GM19397 (cell line): ENCODE results near the gene NFAM1.

Experiments used
- ATAC-seq: cut with Tn5 transposase; IDR thresholded peaks from one replicate; pipeline ENCODE4 v1.9.1; 2021; ENCODE audit warnings: mild to moderate bottlenecking, moderate library complexity; ENCODE audit not compliant: unreplicated experiment

Gene NFAM1

DNA sequence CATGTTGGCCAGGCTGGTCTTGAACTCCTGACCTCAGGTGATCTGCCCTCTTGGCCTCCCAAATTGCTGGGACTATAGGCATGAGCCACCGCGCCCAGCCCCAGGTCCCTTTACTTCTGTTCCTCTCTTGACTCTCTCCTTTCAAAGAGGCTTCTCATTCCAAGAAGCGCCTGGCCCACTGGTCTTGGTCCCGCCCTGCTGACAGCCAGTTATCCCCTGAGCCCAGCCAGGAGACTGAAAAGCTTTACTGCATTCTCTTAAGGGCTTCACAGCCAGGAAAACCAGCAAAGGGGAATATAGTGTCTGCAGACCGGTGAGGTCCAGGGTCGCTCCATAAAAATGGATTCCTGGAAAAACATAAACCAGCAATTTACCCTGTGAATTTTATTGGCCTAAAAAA, 68.3 kb downstream of the NFAM1 start:
- no peak for ATAC-seq

DNA sequence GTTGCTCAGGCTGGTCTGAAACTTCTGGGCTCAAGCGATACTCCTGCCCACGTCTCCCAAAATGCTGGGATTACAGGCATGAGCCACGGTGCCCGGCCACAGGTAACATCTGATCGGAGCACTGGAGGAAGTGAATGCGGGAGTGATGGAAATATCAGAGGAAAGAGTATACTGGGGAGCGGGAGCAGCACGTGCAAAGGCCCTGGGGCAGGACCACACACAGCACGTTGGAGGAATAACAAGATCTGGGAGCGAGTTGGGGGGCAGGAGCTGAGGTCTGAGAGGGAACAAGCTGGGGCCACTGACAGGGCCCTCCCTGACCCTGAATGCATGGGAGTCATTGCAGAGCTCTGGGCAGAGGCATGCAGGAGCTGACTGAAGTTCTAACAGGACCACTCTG, 70.7 kb downstream of the NFAM1 start:
- ATAC-seq: no peak

DNA sequence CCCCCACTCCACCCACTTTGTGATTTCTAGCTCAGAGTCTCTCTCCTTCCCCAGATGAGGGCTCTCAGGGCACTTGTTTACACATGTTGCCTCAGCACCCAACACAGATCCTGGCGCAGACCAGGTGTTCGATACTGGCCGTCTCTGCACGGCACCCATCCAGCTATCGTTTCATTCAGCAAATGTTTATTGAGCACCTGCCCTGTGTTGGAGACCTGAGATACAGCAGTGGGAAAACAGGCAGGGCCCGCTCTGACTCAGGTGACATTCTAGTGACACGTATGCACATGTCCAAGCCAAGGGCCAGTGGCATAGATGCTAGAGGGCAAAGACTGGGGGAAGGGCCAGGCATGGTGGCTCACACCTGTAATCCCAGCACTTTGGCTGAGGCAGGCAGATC, 71.9 kb downstream of the NFAM1 start:
- ATAC-seq: no peak

DNA sequence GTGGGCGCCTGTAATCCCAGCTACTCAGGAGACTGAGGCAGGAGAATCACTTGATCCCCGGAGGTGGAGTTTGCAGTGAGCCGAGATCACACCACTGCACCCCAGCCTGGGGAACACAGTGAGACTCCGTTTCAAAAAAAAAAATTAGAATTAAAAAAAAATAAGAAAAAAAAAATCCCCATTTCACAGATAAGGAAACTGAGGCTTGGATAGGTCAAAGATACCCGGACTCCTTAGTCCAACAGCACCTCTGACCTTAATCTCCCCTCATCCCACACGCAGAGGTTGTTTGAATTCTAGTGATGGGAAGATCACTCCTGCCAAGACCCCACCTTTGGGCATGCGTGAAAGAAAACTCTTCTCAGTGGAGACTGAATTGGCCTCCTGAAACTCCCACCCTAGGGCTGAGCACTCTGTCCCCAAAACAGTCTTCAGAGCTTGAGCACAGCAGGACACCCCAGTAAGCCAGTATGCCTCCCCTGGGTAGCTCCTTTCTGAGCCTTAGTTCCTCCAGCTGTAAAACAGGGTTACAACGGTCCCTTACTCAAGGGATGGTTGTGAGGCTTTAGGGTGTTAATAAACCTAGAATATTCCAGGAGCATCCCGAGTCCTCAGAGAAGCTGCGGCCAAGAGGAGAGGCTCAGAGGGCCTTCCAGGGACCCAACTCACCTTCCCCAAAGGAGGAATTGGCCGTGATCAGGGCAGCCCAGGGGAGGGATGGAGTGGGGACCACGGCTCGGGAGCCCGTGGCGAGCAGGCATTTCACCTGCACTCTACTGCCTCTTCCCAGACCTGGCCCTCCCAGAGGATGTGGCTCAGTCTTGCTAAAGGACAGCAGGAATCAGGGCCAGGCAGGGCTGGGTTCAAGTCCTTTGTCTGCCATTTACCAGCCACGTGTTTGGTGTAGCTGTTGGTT, 73.3 kb downstream of the NFAM1 start:
- no peak for ATAC-seq

DNA sequence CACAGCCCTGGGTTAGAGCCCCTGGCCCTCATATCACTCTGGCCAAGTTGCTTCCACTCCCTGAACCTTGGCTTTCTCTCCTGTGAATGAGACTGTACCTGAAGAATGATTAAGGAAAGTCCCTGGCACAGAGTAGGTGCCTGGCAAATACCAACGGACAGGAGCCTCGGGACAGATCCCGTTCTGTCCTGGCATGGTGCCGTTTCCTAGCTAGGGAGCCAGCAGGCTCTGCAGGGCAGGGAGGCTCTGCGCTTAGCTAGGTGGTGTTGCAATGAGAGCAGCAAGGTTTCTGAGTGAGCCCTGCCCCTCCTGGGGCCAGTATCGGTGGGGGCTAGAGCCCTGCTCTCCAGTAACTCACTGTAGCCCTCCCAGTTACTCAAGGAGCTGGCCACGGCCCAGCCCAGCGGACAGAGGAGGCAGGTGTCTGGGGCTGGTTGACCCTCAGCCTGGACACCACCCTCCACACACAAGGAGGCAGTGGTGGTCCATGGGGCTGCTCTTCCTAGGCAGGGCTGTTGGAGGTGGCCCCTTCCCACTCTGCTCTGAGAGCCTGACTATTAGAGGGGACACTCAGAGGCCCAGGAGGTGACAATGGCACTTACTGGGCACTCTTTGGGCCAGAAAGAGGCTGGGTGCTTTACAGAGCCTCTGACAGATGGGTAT, 74.4 kb downstream of the NFAM1 start:
- no peak for ATAC-seq

DNA sequence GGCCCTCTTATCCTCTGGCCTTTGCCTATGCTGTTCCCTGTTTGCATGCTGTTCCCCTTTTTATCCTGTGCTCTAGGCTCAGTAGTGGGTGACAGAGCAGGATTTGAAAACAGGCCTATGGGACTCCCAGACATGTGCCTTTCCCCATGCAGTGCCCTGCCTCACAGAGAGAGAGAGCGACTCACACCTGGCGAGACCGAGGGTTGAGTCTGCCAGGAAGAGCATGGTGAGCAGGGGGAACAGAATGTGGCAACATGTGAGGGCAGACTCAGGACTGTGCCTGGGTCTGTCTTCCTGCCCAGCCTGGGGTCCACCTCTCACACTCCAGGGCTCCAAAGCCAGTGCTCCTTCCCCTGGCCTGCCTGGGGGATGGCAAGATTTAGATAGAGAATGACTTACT, 75.0 kb downstream of the NFAM1 start:
- no peak for ATAC-seq

DNA sequence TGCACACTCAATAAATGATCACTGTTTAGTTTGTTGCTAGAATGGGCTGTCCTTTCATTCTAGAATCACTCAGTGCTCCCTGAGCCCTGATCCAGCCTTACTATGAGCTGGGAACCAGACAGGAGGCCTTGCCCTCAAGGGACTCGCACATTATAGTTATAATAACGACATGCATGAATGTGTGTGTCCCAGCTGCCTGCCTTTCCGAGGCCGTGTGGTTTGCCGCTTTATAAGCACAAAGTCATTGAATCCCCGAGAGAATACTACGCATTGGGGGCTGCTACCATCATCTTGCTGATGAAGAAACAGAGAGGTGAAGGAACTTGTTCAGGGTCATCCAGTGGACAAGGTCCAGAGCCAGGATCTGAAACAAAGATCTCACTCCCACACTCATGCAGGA, 75.7 kb downstream of the NFAM1 start:
- no peak for ATAC-seq

DNA sequence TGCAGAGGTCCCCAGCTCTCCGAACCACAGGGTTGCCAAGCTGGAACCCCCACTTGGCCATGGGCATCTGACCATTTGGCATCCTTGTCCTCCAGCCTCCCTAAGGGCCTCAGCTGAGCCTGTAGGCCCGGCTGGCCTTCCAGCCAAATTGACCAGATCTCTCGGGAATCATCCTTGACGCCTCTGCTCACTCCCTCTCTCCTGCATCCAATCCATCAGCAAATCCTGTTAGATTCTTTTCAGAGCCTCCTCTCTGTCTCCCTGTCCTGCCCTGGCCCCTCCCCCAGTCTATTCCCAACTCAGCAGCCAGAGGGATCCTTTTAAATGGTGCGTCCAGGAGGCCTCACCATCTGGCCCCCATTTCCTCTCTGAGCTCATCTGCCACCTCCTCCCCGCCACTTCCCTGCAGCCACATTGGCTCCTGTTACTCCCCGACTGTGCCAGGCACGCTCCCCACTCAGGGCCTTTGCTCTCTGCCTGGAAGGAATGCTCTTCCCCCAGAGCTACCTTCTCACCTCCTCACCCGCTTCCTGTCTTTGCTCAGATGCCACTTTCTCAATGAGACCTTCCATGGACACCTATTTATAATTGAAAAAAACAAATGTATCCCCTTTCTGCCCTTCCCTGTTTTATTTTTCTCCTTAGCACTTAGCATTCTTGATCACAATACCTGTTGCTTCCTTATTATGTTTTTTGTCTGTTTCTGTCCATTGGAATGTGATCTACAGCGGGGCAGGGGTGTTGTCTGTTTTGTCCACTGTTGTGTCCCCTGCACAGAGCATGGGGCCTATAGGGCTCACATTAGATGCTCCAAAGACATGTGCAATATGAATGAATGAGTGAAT, 78.1 kb downstream of the NFAM1 start:
- no peak for ATAC-seq

DNA sequence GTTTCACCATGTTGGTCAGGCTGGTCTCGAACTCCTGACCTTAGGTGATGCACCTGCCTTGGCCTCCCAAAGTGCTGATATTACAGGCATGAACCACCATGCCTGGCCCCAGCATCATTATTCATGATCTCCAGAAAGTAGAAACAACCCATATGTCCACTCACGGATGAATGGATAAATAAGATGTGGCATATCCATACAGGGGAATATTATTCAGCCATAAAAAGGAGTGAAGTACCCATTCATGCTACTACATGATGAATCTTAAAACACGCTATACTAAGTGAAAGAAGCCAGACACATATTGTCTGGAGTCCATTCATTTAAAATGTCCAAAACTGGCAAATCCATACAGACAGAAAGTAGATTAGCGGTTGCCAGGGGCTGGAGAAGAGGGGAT, 81.8 kb downstream of the NFAM1 start:
- no peak for ATAC-seq

DNA sequence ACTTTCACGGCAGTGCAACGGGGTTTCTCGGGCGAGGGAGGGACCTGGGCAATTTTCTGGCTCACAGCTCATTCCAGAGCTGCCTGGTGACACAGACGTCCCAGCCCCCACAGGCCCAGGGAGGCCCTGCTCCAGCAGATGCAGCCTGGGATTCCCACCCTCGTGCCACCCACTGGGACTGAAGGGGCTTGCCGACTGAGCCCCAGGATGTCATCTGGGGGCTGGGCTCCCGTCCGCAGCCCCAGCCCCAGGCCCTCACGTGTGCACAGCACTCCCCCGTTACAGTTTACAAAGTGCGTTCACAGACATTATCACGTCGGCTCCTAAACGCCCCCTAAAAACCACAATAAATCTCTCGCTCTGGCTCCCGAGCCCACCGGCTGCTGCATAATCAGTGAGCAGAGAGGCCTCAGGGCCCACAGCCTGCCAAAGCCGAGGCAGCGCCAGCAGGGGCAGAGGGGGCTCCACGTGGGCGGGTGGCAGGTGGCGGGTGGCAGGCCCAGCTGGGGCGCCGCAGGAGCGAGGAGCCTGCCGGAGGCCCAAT, 84.8 kb downstream of the NFAM1 start:
- no peak for ATAC-seq

DNA sequence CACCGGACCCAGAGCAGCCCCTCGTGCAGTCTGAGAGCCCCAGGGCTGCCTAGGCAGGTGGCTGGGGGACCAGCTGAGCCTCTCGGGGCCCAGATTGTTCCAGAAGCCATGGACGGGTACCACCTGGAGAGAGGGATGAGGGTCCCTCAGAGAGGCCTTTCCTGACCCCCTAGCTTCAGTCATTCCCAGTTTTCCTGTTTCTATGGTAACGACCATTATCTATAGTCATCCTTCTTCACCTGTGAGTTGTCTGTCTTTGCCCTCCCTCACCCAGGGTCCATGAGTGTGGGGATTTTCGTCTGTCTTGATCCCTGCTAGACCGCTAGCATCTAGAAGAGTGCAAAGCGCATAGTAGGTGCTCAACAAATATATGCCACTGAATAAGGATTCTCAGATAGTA, 85.5 kb downstream of the NFAM1 start:
- ATAC-seq: no peak

DNA sequence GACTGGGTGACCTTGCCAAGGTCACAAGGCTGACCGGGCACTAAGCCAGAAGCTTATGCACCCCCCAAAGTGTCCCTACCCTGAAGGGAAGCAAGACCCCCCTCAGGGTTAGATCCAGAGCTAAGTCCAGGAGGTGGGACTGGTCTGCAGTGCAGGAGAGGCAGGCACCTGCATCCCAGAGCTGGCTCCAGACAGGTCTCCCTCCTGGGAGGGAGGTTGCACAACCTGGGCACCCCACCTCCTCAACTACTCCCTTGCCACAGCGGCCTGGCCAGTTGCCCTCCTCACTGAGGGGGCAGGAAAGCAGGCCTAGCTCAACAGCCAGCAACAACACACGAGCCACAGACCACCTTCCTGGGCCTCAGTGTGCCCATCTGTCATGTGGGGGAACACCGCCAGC, 86.7 kb downstream of the NFAM1 start:
- no peak for ATAC-seq

DNA sequence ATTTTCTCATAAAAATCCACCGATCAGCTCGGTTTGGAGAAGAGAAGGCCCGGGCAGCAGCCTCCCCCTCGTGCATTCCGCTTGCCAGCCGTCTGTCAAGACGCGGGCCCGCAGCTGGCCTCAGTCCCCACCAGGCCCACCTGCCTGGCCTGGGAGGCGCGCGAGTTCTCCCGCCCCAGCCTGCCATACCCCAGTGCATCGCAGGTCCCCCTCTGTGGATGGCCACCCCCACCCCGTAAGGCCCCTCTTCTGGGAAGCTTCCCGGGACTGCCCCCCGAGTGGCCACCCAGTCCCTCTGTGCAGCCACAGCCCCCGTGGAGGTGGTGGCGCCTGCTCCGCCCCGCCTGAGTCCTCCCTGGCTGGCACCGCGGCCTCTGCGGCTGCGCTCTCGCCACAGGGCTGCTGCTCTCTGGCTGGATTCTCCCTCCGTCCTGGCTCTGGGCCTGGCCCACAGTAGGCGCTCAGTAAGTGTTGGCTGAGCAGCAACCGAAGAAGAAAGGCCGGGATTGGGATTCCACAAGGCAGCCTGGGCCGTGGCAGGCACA, 87.8 kb downstream of the NFAM1 start:
- ATAC-seq: no peak

DNA sequence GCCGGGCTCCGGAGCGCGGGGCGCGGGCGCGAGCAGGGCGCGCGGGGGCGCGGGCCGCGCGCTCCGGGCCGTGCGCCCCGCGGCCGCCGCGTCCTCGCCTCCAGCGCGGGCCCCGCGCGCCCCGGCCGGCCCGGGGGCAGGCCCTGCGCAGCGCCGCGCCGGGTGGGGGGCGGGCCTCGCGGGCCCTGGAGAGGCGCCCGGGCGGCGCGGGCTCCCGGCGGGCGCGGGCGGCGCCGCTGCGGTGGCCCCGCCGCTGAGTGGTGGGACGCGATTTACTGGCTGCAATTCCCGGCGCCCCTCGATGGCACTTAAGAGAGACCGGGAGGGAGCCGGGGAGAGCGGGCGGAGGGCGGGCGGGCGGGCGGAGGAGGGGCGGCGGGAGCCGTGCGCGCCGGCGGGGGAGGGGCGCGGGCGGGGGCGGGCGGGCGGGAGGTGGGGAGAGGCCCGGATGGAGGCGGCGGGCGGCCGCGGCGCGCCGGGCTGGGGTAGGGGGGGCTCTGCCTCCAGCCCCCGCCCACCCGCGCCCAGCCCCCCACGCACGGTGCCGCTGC, 88.6 kb downstream of the NFAM1 start:
- no peak for ATAC-seq

DNA sequence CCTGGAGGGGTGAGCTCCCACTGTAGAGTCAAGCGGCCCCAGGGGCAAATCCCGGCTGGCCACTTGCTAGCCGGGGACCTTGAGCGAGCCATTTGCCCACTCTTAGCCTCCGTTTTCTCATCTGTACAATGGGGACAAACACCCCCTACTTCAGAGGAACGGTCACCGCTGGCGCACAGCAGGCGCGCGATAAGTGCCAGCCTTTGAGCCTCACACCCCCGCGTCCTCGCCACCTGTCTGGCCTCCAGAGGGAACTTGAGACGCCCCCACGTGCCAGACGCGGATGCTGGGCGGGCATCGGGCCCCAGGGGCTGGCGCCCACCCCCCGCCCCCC, 89.1 kb downstream of the NFAM1 start:
- no peak for ATAC-seq

DNA sequence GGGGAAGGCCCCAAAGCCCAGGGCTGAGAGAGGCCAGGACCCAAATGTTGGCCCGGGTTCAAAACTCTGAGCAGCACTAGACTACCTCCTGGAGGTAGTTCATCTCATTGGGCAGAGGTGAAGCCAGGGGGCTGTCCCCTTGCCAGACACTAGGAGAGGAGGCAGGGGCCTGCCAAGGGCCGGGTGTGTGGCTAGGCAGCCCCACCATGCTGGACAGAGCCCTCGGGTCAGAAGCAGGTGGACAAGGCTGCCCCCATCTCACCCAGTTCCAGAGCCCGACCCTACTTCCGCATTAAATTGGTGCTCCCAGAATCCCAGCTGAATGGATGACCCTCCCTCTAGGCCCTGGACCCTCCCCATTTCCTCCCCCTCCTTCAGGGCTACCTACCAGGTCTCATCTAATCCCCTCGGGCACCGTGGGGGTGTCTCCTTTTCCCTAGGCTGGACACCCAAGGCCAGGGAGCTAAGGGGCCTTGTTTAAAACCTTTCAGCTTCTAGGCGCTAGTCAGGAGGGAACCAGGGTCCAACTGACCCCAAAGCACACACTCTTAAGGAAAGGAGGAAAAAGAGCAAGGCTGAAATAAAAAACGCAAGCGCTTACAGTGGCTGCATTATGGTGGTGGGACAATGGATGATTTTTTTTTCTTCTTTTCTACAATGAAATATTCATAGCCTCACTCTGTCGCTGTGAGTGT, 89.6 kb downstream of the NFAM1 start:
- ATAC-seq: no peak

DNA sequence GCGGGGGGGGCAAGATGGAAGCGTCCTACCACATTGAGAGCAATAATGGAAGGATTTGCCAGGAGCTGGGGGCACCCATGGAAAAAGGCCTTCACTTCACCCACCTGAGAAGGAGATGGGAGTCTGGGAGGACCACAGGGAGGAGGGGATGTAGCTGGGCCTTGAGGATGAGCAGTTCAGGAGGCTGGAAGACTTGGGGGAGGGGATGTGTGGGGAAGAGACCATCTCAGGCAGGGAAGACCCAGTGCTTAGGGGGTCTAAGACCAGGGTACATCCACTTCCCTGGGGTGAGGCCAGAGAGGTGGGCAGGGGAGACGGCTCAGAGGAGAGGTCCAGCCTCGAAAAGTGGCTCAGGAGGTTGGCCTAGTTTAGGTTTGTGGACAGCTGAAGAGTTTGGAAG, 90.4 kb downstream of the NFAM1 start:
- no peak for ATAC-seq

DNA sequence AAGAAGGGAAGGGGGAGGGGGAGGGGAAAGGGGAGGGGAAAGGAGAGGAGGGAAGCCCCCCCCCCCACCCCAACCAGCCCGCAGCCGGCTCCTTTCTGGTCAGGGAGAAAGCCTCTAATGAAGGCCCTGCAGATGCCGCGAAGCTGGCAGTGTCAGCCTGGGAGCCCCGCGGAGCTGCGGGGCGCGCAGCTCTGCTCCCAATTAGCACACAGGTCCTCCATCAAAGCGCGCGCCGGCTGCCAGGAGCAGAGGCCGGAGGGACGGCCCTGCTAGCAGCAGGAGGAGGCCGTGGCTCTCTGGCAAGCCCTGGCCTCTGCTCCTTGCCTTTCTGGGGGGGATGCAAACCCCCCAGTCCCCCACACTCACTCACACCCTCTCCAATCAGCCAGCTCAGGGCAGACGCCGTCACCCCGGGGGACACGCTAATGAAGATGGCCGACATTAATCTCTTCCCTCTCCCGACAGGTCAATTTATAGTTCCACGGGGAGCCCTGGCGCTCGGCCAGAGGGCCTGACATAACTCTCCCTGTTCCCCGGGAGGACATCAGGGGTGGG, 91.3 kb downstream of the NFAM1 start:
- no peak for ATAC-seq

DNA sequence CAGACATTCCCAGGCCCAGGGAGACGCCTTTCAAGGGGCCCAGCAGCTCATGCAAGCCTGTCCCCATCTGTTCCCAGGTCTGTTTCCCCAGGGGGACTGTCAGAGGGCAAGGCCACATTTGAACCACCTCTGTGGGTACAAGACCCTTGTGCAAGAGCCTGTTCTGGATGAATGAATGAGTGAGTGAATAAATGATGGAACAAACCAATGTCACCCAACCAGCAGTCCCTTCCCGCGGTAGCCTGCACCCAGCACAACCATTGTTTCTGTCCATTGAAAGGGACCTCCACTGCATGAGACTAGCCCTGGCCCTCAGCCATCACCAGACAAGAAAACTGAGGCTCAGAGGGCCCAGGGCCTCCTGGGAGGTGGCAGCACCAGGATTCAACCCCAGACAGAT, 92.1 kb downstream of the NFAM1 start:
- ATAC-seq: no peak

DNA sequence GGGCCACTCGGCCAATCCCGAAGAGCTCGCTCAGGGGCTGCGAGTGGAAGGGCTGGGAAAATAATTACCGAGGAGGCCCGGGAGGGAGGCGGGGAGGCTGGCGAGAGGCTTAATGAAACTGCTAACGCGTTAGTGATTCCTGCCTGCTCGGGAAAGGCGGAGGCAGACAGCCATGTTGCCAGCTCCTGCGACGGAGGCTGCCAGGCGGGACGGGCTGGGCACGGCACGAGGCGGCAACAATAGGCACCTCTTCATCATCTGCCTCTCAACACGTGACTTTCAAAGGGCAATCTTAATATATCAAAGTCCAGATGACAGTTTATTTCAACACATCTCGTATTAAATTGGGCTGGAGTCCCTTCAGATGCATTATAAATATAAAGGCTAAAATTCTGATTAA, 93.7 kb downstream of the NFAM1 start:
- no peak for ATAC-seq
